ENCODE measurements around the gene ROR2. TPM values are rescaled to one million over a fixed set of nuclear protein-coding genes. Genes with fewer than 3 reads are reported as not detected.

Gene ROR2
- polyA plus RNA-seq, 1 experiment: 9.7 TPM

DNA sequence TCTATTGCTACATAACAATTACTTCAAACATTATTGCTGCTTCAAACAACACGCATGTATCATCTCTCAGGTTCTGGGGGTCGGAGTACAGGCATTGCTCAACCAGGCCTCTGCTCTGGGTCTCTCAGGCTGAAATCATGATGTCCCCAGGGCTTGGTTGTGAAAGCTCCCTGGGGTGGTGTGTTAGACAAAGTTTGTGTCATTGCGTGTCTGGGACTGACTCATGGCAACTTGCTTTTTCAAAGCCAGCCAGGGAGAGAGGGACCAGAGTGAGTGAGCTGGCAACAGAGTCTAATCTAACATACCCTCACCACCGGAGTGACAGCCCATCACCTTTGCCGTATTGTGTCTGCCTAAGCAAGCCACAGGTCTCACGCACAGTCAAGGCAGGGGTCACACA is 267.2 kb downstream of the ROR2 start:
- CTCF ChIA-PET: interaction anchor here (0.6 to 1.9 kb wide), 2 partner anchors 10 to 767 kb away, joined by 5 to 12 read pairs; no protein-coding TSS in a partner anchor
- Histone ChIP-seq H3K27me3 (ENCODE audit: control insufficient read depth, insufficient read depth, low read length) (no peaks in the 10 kb centered on the region), H3K9me3 (ENCODE audit: control insufficient read depth, insufficient read depth, low read length) (peaks cover 5% of the 10 kb centered on the region; the same call in 1 of the 2 replicates), H3K27ac (ENCODE audit: low read depth, low read length) (no peak overlapping the region), H3K4me3 (ENCODE audit: low read depth, low read length) (no peak overlapping the region)
- DNase-seq (ENCODE audit: low read depth, low spot score): no peak
- POLR2A ChIA-PET: no interaction called here
- no peak for TF ChIP-seq CTCF (IDR thresholded peaks at IDR 0.05; ENCODE audit: low read depth, low read length)

DNA sequence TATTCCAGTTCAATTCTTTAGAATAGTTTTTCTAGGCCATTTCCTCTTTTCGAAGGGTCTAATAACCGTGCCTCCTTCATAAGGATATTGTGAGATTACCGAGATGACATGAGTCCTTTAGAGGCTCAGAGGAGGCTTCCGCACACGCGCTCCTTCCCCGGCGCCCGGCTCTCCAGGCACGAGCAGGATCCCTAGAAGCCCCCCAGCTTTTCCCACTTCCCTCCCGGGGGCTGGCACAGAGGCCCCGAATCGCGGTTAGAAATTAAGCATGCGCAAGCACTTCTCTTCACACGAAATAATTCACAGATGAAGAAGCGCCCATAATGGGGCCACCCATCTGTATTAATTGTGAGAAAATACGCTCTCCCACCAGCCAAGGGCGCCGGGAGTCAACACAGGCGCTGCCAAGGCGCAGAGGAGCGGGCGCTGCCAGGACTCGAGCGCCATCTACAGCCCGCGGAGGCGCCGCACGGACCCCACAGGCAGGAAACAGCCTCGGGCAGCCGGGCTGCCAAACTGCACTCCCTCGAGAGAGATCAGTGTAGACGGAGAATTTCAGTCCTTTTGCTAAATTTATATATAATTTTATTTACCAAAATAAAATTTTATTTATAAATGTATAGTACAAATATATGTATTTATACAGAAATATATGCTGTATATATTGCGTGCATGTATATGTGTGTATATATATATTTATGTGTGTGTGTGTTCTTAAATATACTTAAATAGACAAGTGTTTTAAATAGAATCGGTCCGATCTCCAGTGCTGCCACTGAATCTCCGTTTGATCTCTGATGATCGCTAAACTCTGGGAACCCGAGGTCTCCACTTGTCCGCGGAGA is 268.3 kb downstream of the ROR2 start:
- CTCF ChIA-PET: interaction anchor here (0.6 to 1.9 kb wide), 3 partner anchors 22 to 766 kb away, joined by 3 to 12 read pairs (median 4); no protein-coding TSS in a partner anchor
- no peak overlapping the region for H3K4me3 ChIP-seq (ENCODE audit: low read depth, low read length)

GRCh38 chr9:91680998-91681397 is 269.0 kb downstream of the ROR2 start:
- ChIA-PET CTCF (interaction anchor here (0.6 to 0.7 kb wide), 2 partner anchors 22 to 586 kb away, joined by 3 to 4 read pairs; no protein-coding TSS in a partner anchor), POLR2A (no interaction called here)
- no peak for DNase-seq (ENCODE audit: low read depth, low spot score)
- Histone ChIP-seq H3K27ac (ENCODE audit: low read depth, low read length) (no peak overlapping the region), H3K9me3 (ENCODE audit: control insufficient read depth, insufficient read depth, low read length) (peaks cover 5% of the 10 kb centered on the region; the same call in 1 of the 2 replicates), H3K4me3 (ENCODE audit: low read depth, low read length) (no peak overlapping the region), H3K27me3 (ENCODE audit: control insufficient read depth, insufficient read depth, low read length) (no peaks in the 10 kb centered on the region)
- no peak for TF ChIP-seq CTCF (IDR thresholded peaks at IDR 0.05; ENCODE audit: low read depth, low read length)

More for the DNA sequence above, 268.3 kb downstream of the ROR2 start:
- no peak overlapping the region for H3K27ac ChIP-seq (ENCODE audit: low read depth, low read length)
- TF ChIP-seq CTCF (IDR thresholded peaks at IDR 0.05; ENCODE audit: low read depth, low read length): peak; percentile 92
- POLR2A ChIA-PET: no interaction called here
- peaks cover 5% of the 10 kb centered on the region; the same call in 1 of the 2 replicates for H3K9me3 ChIP-seq (ENCODE audit: control insufficient read depth, insufficient read depth, low read length)
- no peaks in the 10 kb centered on the region for H3K27me3 ChIP-seq (ENCODE audit: control insufficient read depth, insufficient read depth, low read length)
- peak; percentile 6 for DNase-seq (ENCODE audit: low read depth, low spot score)

- ChIA-PET POLR2A (no interaction called here), CTCF (interaction anchor here (0.5 to 0.8 kb wide), 3 partner anchors 20 to 376 kb away, joined by 3 to 5 read pairs (median 3); no protein-coding TSS in a partner anchor)
- no peak overlapping the region for H3K27ac ChIP-seq (ENCODE audit: low read depth, low read length)
- H3K27me3 ChIP-seq (ENCODE audit: control insufficient read depth, insufficient read depth, low read length): no peaks in the 10 kb centered on the region
- H3K9me3 ChIP-seq (ENCODE audit: control insufficient read depth, insufficient read depth, low read length): peaks cover 5% of the 10 kb centered on the region; the same call in 1 of the 2 replicates
- H3K4me3 ChIP-seq (ENCODE audit: low read depth, low read length): no peak overlapping the region
- no peak for DNase-seq (ENCODE audit: low read depth, low spot score)
- TF ChIP-seq CTCF (IDR thresholded peaks at IDR 0.05; ENCODE audit: low read depth, low read length): no peak
Measured at GRCh38 chr9:91680106-91680505, 269.9 kb downstream of the ROR2 start.

Data from AG04450 (cell line).